ENCODE measurements around the gene MYO5A.

DNA sequence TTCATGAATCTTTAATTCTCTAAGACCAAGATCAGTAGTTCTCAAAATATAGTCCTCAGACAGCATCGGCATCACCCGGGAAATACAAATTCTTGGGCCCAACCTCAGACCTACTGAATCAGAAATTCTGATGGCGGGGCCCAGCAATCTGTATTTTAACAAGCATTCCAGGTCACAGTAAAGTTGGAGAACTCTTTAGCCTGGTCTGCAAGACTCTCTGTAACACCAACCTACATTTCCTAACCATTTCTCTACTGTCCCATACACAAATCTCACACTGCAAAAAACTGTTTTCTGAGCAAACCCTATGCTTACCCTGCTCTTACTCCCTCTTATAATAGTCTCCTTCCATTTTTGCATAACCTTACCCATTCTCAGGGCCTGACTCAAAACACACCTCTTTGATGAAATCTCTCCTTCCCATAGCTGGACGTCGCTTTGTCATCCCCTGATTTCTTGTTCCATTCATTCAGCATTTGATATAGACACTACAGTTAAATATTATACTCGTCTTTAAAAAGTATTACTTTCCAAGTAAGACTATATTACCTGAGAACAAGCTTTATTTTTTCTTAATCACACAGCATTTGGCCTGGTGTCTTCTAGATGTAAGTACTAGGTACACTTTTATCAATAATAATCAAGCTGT lies 149.8 kb downstream of the MYO5A start:
- TF ChIP-seq, protein P1, sequence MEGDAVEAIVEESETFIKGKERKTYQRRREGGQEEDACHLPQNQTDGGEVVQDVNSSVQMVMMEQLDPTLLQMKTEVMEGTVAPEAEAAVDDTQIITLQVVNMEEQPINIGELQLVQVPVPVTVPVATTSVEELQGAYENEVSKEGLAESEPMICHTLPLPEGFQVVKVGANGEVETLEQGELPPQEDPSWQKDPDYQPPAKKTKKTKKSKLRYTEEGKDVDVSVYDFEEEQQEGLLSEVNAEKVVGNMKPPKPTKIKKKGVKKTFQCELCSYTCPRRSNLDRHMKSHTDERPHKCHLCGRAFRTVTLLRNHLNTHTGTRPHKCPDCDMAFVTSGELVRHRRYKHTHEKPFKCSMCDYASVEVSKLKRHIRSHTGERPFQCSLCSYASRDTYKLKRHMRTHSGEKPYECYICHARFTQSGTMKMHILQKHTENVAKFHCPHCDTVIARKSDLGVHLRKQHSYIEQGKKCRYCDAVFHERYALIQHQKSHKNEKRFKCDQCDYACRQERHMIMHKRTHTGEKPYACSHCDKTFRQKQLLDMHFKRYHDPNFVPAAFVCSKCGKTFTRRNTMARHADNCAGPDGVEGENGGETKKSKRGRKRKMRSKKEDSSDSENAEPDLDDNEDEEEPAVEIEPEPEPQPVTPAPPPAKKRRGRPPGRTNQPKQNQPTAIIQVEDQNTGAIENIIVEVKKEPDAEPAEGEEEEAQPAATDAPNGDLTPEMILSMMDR (IDR thresholded peaks at IDR 0.05; ENCODE audit: low read length): no peak
- no peak for TF ChIP-seq EZH2 (optimal IDR thresholded peaks at IDR 0.05; ENCODE audit: low read depth, low read length)

Measured in MM.1S (cell line).